HepG2 (cell line): Measurements from ENCODE around the gene PIBF1. TPM values are rescaled to one million over a fixed set of nuclear protein-coding genes. Genes with fewer than 3 reads are reported as not detected.

Experiments used
- ATAC-seq: fragments of 200-7000 bp; cut with Tn5 transposase; 3 replicates; pipeline ENCODE4 v1.9.1; 2020; ENCODE audit warnings: mild to moderate bottlenecking, moderate library complexity
- BruUV-seq: library from RNA; stranded (reverse); fragments of 400-500 nt; replicated peaks from 2 replicates; lab custom pipeline; 2021; lab: Mats Ljungman, UMichigan
- CTCF ChIA-PET: fragments of 300-600 bp; formaldehyde crosslinking; extraction: SDS; loops from one replicate; lab custom pipeline; 2021; ENCODE audit warnings: low total read pairs, inconsistent platforms, low intra/inter-chr PET ratio; lab: Yijun Ruan, JAX
- POLR2A ChIA-PET: fragments of 350-600 bp; sonication (Branson Sonifier 250); formaldehyde crosslinking; loops from one replicate; lab custom pipeline; 2020; ENCODE audit warnings: antibody characterized with exemption, inconsistent platforms; lab: Yijun Ruan, JAX
- DNase-seq: peaks from one replicate; pipeline ENCODE4 v3.0.0-alpha.2; 2015; ENCODE audit warnings: low spot score
- FAIRE-seq: peaks from 3 replicates; lab custom pipeline; 2011; peaks lifted over from hg19 to GRCh38; lab: Jason Lieb, UNC
- H2AFZ ChIP-seq: one replicate; pipeline ENCODE4 v1.6.1; 2011; ENCODE audit warnings: low read length, inconsistent platforms
- H3K27ac ChIP-seq: fragments of 300-600 bp; 3 replicates; pipeline ENCODE4 v1.8.0; 2011; ENCODE audit warnings: mixed run types, mild to moderate bottlenecking, mixed read lengths, low read length, inconsistent platforms; ENCODE audit not compliant: insufficient read depth; ENCODE audit errors: extremely low read length
- H3K27me3 ChIP-seq, 2 experiments: fragments of 200-600 bp in 1 of 2; 2 replicates in 1 of 2; 3 replicates in 1 of 2; pipeline versions ENCODE4 v1.6.0 to v1.8.0; 2011; ENCODE audit warnings: low read length in 2 of 2, mild to moderate bottlenecking in 2 of 2, moderate library complexity in 2 of 2, inconsistent platforms in 1 of 2; ENCODE audit not compliant: insufficient read depth in 2 of 2, control insufficient read depth in 1 of 2
- H3K36me3 ChIP-seq, 2 experiments: fragments of 200-600 bp in 1 of 2; replicated peaks in 1 of 2; 2 replicates in 1 of 2; 3 replicates in 1 of 2; pipeline versions ENCODE4 v1.5.1 to v1.8.0; 2011; ENCODE audit warnings: low read length in 2 of 2, inconsistent platforms in 1 of 2; ENCODE audit not compliant: insufficient read depth in 2 of 2, control insufficient read depth in 1 of 2
- H3K4me1 ChIP-seq: 2 replicates; pipeline ENCODE4 v1.5.1; 2012; ENCODE audit warnings: low read length, inconsistent platforms; ENCODE audit not compliant: insufficient read depth
- H3K4me2 ChIP-seq: 2 replicates; pipeline ENCODE4 v1.6.0; 2011; ENCODE audit warnings: low read depth, low read length, inconsistent platforms
- H3K4me3 ChIP-seq, 3 experiments: fragments of 200-600 bp in 1 of 3; sonication (generic), shearing (Covaris generic) in 1 of 3; replicated peaks in 1 of 3; 2 replicates each; pipeline ENCODE4 v1.5.1; 2011 to 2016; ENCODE audit warnings: low read length in 3 of 3, inconsistent platforms in 2 of 3, low read depth in 2 of 3, mild to moderate bottlenecking in 2 of 3, control low read depth in 1 of 3, mixed read lengths in 1 of 3; ENCODE audit not compliant: insufficient read depth in 1 of 3
- H3K79me2 ChIP-seq: one replicate; pipeline ENCODE4 v1.6.1; 2011; ENCODE audit warnings: low read length, inconsistent platforms; ENCODE audit not compliant: insufficient read depth
- H3K9ac ChIP-seq: 2 replicates; pipeline ENCODE4 v1.6.0; 2011; ENCODE audit warnings: mild to moderate bottlenecking, low read depth, low read length, inconsistent platforms; ENCODE audit not compliant: insufficient read depth
- H3K9me3 ChIP-seq: 2 replicates; pipeline ENCODE4 v1.5.1; 2012; ENCODE audit warnings: mild to moderate bottlenecking, low read length
- H4K20me1 ChIP-seq: 2 replicates; pipeline ENCODE4 v1.6.0; 2011; ENCODE audit warnings: inconsistent platforms, mild to moderate bottlenecking, low read length, moderate library complexity; ENCODE audit not compliant: insufficient read depth
- AKAP8 ChIP-seq: sonication (generic); formaldehyde crosslinking; IDR thresholded peaks from 2 replicates; pipeline ENCODE4 v1.5.1; 2020; ENCODE audit warnings: mild to moderate bottlenecking, missing genetic modification reagents
- EZH2 ChIP-seq: conservative IDR thresholded peaks from 2 replicates; pipeline ENCODE4 v1.6.1; 2012; ENCODE audit warnings: mild to moderate bottlenecking, low read depth, low read length, moderate library complexity
- FOXO1 ChIP-seq: sonication (generic); formaldehyde crosslinking; IDR thresholded peaks from 2 replicates; pipeline ENCODE4 v1.4.0; 2020; ENCODE audit warnings: missing genetic modification reagents
- KDM3A ChIP-seq: IDR thresholded peaks from 2 replicates; pipeline ENCODE4 v1.6.1; 2018; ENCODE audit warnings: low read depth, missing compliant biosample characterization
- PPARG ChIP-seq: conservative IDR thresholded peaks from 2 replicates; pipeline ENCODE4 v1.6.1; 2016; ENCODE audit warnings: missing biosample characterization, missing genetic modification reagents
- RNF2 ChIP-seq: fragments of 450-650 bp; conservative IDR thresholded peaks from 2 replicates; pipeline ENCODE4 v1.6.1; 2016; ENCODE audit warnings: low read depth
- SOX13 ChIP-seq, 3 experiments: fragments of 450-650 bp in 1 of 3; sonication (generic) in 1 of 3; formaldehyde crosslinking in 1 of 3; IDR thresholded peaks in 2 of 3; conservative IDR thresholded peaks in 1 of 3; 2 replicates each; pipeline versions ENCODE4 v1.5.0 to v1.6.1; 2016 to 2020; ENCODE audit warnings: antibody characterized with exemption in 1 of 3, mild to moderate bottlenecking in 1 of 3, missing compliant biosample characterization in 1 of 3, missing genetic modification reagents in 1 of 3, moderate library complexity in 1 of 3
- WGBS: methylation state at CpG from one replicate; pipeline ENCODE4 v1.1.6; 2017; ENCODE audit warnings: low lambda C conversion rate; 5-methylcytosine and 5-hydroxymethylcytosine counted together
- in situ Hi-C: cut with HindIII; loops from 2 replicates; pipeline ENCODE4 v1.10.0; 2017; ENCODE audit warnings: low pct_unique_long_range_greater_than_20kb; ENCODE audit not compliant: extremely low pct_ligation_motif_present
- intact Hi-C: fragments of 100-400 bp; cut with micrococcal nuclease; formaldehyde crosslinking; loops from one replicate; pipeline ENCODE4 v1.10.0; 2022; ENCODE audit not compliant: unreplicated experiment
- polyA plus RNA-seq, 8 experiments: library from polyadenylated mRNA; depleted of rRNA in 3 of 8; stranded (reverse) in 7 of 8; unstranded in 1 of 8; fragments of >200 nt; fragmentation: Illumina TruSeq in 4 of 8; extraction: Trizol in 4 of 8; gene quantifications; 2 replicates each; pipeline versions ENCODE4 v1.2.1 to v1.2.3, GENCODE V29; 2011 to 2016; ENCODE audit warnings: low read depth in 4 of 8, missing spikeins in 1 of 8, mixed read lengths in 1 of 8; ENCODE audit not compliant: insufficient read depth in 1 of 8
- total RNA-seq, 5 experiments: library from RNA; depleted of rRNA; stranded (reverse); fragments of >200 nt; fragmentation: Illumina TruSeq; extraction: Trizol; gene quantifications; 2 replicates each; pipeline ENCODE4 v1.2.3, GENCODE V29; 2016; ENCODE audit warnings: low read depth in 1 of 5
- TF ChIP-seq, protein P1 (sequence below): sonication (generic); formaldehyde crosslinking; conservative IDR thresholded peaks from 2 replicates; pipeline ENCODE4 v1.5.0; 2020; ENCODE audit warnings: missing genetic modification reagents
- TF ChIP-seq, protein P2 (sequence below), 2 experiments: fragments of 450-650 bp in 1 of 2; sonication (generic) in 1 of 2; formaldehyde crosslinking; IDR thresholded peaks; 2 replicates each; pipeline versions ENCODE4 v1.5.0 to v1.8.0; 2020 to 2022; ENCODE audit warnings: mild to moderate bottlenecking in 1 of 2, missing genetic modification reagents in 1 of 2

Gene PIBF1
- total and polyA plus RNA-seq, 2 of the 13 experiments (the other 11 are each of a cell fraction or from before 2014, with no cell fraction given): 4.2 to 15.8 TPM

DNA sequence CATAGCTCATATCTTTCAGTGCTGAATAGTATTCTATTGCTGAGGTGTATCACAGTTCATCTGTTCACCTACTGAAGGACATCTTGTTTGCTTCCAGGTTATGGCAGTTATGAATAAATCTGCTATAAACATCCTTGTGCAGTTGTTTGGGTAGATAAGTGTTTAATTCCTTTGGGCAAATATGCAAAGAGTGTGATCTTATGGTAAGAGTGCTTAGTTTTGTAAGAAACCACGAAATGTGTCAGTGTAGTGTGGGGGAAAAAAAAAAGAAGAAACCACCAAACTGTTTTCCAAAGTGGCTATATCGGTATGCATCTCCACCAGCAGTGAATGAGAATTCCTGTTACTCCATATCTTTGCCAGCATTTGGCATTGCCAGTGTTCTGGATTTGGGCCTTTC lies 93.3 kb downstream of the PIBF1 start:
- intact Hi-C loops (no loop called here), in situ Hi-C loops (no loop called here)
- H3K9ac ChIP-seq: no peak overlapping the region
- H3K79me2 ChIP-seq: no peaks in the 10 kb centered on the region
- TF ChIP-seq AKAP8 (CRISPR knock-in tag) (no peak), PPARG (CRISPR knock-in tag) (no peak), SOX13 (IDR thresholded peaks at IDR 0.05) (no peak), SOX13 (CRISPR knock-in tag; conservative IDR thresholded peaks at IDR 0.05 in 1 of 2, IDR thresholded peaks at IDR 0.05 in 1 of 2) (no peak), KDM3A (CRISPR knock-in tag) (no peak), FOXO1 (no peak), EZH2 (no peak), RNF2 (no peak)
- TF ChIP-seq, protein P1, sequence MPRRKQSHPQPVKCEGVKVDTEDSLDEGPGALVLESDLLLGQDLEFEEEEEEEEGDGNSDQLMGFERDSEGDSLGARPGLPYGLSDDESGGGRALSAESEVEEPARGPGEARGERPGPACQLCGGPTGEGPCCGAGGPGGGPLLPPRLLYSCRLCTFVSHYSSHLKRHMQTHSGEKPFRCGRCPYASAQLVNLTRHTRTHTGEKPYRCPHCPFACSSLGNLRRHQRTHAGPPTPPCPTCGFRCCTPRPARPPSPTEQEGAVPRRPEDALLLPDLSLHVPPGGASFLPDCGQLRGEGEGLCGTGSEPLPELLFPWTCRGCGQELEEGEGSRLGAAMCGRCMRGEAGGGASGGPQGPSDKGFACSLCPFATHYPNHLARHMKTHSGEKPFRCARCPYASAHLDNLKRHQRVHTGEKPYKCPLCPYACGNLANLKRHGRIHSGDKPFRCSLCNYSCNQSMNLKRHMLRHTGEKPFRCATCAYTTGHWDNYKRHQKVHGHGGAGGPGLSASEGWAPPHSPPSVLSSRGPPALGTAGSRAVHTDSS (CRISPR knock-in tag): no peak
- TF ChIP-seq, protein P2, sequence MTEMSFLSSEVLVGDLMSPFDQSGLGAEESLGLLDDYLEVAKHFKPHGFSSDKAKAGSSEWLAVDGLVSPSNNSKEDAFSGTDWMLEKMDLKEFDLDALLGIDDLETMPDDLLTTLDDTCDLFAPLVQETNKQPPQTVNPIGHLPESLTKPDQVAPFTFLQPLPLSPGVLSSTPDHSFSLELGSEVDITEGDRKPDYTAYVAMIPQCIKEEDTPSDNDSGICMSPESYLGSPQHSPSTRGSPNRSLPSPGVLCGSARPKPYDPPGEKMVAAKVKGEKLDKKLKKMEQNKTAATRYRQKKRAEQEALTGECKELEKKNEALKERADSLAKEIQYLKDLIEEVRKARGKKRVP (CRISPR knock-in tag; IDR thresholded peaks at IDR 0.05): no peak
- WGBS: 100% methylated on average over 2 of the region's 2 CpGs
- no TSS peak for BruUV-seq
- H3K36me3 ChIP-seq: 0 out of 5 replicates have a peak, but pooled peaks cover 0 to 2% of the 10 kb centered on the region in 2 experiments
- no peak overlapping the region for H3K4me2 ChIP-seq
- H3K4me3 ChIP-seq: no peak overlapping the region
- H3K9me3 ChIP-seq: no peaks in the 10 kb centered on the region
- ATAC-seq: no peak
- no peaks in the 10 kb centered on the region for H3K27me3 ChIP-seq
- H3K4me1 ChIP-seq: no peaks in the 10 kb centered on the region
- no peak overlapping the region for H3K27ac ChIP-seq
- no peak overlapping the region for H2AFZ ChIP-seq
- DNase-seq: no peak
- no peaks in the 10 kb centered on the region for H4K20me1 ChIP-seq
- POLR2A ChIA-PET: no interaction called here
- CTCF ChIA-PET: no interaction called here
- FAIRE-seq: no peak
